ENCODE results near the gene CNN2. TPM values are rescaled to one million over a fixed set of nuclear protein-coding genes. Genes with fewer than 3 reads are reported as not detected.

The CNN2 gene
- total and polyA plus RNA-seq, 2 experiments from 2014 or later: 115 to 247 TPM

DNA sequence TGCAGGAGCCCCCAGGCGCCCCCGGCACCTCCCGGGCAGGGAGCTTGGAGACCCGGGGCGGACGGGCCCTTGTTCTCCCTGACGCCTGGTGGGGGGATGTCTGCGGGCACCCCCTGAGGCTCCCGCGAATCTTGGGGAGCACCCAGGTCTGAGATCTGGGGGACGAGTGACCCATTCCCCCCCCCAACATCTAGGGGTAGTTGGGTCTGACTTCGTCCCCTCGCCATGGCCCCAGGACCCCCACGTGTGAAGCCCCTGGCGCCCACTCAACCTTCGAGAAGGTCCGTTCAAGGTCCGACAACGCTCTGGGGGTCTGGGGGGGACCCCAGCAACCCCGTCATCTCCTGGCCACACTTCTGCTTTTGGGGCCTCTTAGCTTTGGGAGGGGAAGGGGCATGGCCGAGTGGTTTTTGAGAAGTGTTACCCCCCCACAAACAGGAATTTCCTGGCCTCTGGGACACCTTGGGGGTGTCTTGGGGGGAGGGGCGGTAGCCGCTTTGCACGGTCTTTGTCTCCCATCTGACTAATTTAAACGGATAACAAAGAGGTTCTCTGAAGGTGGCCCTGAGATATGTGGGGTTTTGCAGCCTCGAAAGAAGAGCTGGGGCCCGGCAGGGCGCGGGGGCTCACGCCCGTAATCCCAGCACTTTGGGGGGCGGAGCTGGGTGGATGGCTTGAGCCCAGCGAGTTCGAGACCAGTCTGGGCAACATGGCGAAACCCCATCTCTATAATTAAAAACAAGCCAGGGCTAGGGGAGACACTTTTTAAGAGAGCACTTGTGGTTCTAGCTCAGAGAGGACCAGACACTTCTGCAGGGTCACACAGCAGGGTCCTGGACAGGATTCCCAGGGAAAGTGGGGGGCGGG, 608 bp downstream of the CNN2 start:
- H2AFZ ChIP-seq: no peak overlapping the region
- H3K27ac ChIP-seq: peak overlapping the region; percentile 100
- peaks cover 29% of the 10 kb centered on the region for H4K20me1 ChIP-seq (ENCODE audit: insufficient read depth, poor library complexity, severe bottlenecking)
- no peaks in the 10 kb centered on the region for H3K27me3 ChIP-seq
- peak overlapping the region; percentile 99 for H3K4me3 ChIP-seq
- under 1% methylated on average over 27 of the region's 36 CpGs for WGBS (ENCODE audit: low lambda C conversion rate, missing lambda C conversion rate)
- peaks cover 31% of the 10 kb centered on the region for H3K4me1 ChIP-seq (ENCODE audit: insufficient read depth)
- H3K4me2 ChIP-seq: peak overlapping the region; percentile 100
- no peak for DNase-seq (ENCODE audit: low spot score)
- no peaks in the 10 kb centered on the region for H3K36me3 ChIP-seq (replicated peaks; ENCODE audit: insufficient read depth, low read depth)
- no peak for TF ChIP-seq EZH2phosphoT487 (IDR thresholded peaks at IDR 0.05; ENCODE audit: low read depth, severe bottlenecking, unreplicated experiment)
- TF ChIP-seq, protein P1, sequence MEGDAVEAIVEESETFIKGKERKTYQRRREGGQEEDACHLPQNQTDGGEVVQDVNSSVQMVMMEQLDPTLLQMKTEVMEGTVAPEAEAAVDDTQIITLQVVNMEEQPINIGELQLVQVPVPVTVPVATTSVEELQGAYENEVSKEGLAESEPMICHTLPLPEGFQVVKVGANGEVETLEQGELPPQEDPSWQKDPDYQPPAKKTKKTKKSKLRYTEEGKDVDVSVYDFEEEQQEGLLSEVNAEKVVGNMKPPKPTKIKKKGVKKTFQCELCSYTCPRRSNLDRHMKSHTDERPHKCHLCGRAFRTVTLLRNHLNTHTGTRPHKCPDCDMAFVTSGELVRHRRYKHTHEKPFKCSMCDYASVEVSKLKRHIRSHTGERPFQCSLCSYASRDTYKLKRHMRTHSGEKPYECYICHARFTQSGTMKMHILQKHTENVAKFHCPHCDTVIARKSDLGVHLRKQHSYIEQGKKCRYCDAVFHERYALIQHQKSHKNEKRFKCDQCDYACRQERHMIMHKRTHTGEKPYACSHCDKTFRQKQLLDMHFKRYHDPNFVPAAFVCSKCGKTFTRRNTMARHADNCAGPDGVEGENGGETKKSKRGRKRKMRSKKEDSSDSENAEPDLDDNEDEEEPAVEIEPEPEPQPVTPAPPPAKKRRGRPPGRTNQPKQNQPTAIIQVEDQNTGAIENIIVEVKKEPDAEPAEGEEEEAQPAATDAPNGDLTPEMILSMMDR (IDR thresholded peaks at IDR 0.05; ENCODE audit: poor library complexity): no peak
- no peak for TF ChIP-seq EZH2 (IDR thresholded peaks at IDR 0.05; ENCODE audit: borderline replicate concordance)
- H3K9me3 ChIP-seq (ENCODE audit: low read depth): no peaks in the 10 kb centered on the region
- H3K9me2 ChIP-seq (replicated peaks; ENCODE audit: insufficient read depth): no peaks in the 10 kb centered on the region
- H3K79me2 ChIP-seq: peaks cover 63% of the 10 kb centered on the region

DNA sequence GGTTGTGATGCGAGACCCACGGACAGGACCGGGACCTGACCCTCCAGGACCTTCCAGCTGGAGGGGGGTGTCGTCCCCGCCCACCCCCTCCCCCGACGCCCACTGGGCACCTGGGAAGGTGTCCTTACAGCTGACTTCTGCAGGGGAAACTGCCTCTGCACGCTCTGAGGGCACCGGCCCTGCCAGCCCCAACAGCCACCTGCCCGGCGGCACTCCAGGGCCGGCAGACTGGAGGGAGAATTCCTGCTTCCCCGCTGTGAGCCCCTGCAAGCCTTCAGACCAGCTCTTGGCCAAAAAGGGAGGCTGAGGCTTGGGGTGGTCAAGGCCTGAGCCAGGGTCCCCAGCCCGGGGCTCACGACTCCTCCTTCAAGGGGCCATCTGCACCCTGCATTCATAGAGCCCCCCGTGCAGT, 1.2 kb downstream of the CNN2 start:
- Histone ChIP-seq H2AFZ (no peak overlapping the region), H3K9me2 (replicated peaks; ENCODE audit: insufficient read depth) (no peaks in the 10 kb centered on the region), H3K79me2 (peaks cover 68% of the 10 kb centered on the region), H3K4me2 (peak overlapping the region; percentile 100), H3K4me3 (peak overlapping the region; percentile 99), H3K27ac (peak overlapping the region; percentile 100), H3K27me3 (no peaks in the 10 kb centered on the region), H3K9me3 (ENCODE audit: low read depth) (no peaks in the 10 kb centered on the region), H4K20me1 (ENCODE audit: insufficient read depth, poor library complexity, severe bottlenecking) (peaks cover 32% of the 10 kb centered on the region), H3K4me1 (ENCODE audit: insufficient read depth) (peaks cover 31% of the 10 kb centered on the region), H3K36me3 (replicated peaks; ENCODE audit: insufficient read depth, low read depth) (no peaks in the 10 kb centered on the region)
- no peak for DNase-seq (ENCODE audit: low spot score)
- WGBS (ENCODE audit: low lambda C conversion rate, missing lambda C conversion rate): 5% methylated on average over 12 of the region's 16 CpGs
- no peak for TF ChIP-seq EZH2 (IDR thresholded peaks at IDR 0.05; ENCODE audit: borderline replicate concordance)
- TF ChIP-seq, protein P1 (IDR thresholded peaks at IDR 0.05; ENCODE audit: poor library complexity): no peak
- no peak for TF ChIP-seq EZH2phosphoT487 (IDR thresholded peaks at IDR 0.05; ENCODE audit: low read depth, severe bottlenecking, unreplicated experiment)

DNA sequence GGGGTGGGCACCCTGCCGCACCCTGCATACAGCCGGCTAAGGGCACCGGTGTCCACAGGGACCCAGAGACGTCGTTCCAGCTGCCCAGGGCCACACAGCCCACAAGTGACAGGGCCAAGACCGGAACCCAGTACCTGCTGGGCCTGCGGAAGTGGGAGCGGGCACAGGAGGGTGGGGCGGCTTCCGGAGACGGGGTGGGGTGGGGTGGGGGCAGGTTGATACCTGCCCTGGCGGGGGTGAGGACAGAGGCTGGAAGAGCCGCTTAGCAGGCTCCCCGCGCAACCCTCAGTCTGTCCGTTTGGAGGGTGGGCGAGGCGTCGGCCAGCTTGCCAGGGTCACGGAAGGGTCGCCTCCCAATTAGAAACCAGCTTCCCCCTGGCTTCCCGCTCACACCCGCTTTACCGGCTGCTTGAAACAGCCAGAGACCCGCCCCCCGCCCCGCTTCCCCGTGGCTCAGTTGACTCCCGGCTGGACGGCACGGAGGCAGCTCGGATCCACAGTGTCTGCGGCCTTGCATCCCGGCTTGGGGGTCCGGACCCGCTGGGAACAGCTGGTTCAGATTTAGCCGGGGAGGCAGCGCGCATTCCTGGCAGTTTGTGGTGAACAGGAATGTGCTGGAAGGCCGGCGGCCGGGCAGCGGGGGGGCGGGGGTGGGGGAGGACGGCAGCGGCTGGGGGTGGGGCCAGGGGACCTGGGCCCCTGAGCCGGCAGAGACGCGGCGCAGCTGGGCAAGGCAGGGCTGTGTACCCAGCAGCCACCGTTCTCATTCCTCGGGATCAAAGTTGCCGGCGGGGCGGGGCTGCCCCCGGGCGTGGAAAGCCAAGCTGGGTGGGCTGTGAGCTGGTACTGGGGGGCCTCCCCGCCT, 1.9 kb downstream of the CNN2 start:
- no peak overlapping the region for H2AFZ ChIP-seq
- no peaks in the 10 kb centered on the region for H3K27me3 ChIP-seq
- H3K9me3 ChIP-seq (ENCODE audit: low read depth): no peaks in the 10 kb centered on the region
- H3K4me3 ChIP-seq: peak overlapping the region; percentile 99
- H3K4me1 ChIP-seq (ENCODE audit: insufficient read depth): peaks cover 31% of the 10 kb centered on the region
- DNase-seq (ENCODE audit: low spot score): peak; percentile 93
- H3K36me3 ChIP-seq (replicated peaks; ENCODE audit: insufficient read depth, low read depth): no peaks in the 10 kb centered on the region
- H3K27ac ChIP-seq: peak overlapping the region; percentile 100
- no peaks in the 10 kb centered on the region for H3K9me2 ChIP-seq (replicated peaks; ENCODE audit: insufficient read depth)
- TF ChIP-seq EZH2phosphoT487 (IDR thresholded peaks at IDR 0.05; ENCODE audit: low read depth, severe bottlenecking, unreplicated experiment): no peak
- TF ChIP-seq, protein P1 (IDR thresholded peaks at IDR 0.05; ENCODE audit: poor library complexity): no peak
- no peak for TF ChIP-seq EZH2 (IDR thresholded peaks at IDR 0.05; ENCODE audit: borderline replicate concordance)
- peak overlapping the region; percentile 100 for H3K4me2 ChIP-seq
- H3K79me2 ChIP-seq: peaks cover 72% of the 10 kb centered on the region
- WGBS (ENCODE audit: low lambda C conversion rate, missing lambda C conversion rate): 2% methylated on average over 39 of the region's 58 CpGs
- H4K20me1 ChIP-seq (ENCODE audit: insufficient read depth, poor library complexity, severe bottlenecking): peaks cover 36% of the 10 kb centered on the region
